ENCODE measurements around the gene TSPEAR. TPM values are rescaled to one million over a fixed set of nuclear protein-coding genes. Genes with fewer than 3 reads are reported as not detected.

Gene TSPEAR
- total and polyA plus RNA-seq, 9 of the 15 experiments (the other 6 are each of a cell fraction or from before 2014, with no cell fraction given) = not detected

GRCh38 chr21:44454058-44454457 is 257.3 kb downstream of the TSPEAR start (continued):
- TF ChIP-seq ZFP1 (CRISPR knock-in tag; IDR thresholded peaks at IDR 0.05) (no peak), POLR2AphosphoS2 (IDR thresholded peaks at IDR 0.05; ENCODE audit: low read length) (no peak)

DNA sequence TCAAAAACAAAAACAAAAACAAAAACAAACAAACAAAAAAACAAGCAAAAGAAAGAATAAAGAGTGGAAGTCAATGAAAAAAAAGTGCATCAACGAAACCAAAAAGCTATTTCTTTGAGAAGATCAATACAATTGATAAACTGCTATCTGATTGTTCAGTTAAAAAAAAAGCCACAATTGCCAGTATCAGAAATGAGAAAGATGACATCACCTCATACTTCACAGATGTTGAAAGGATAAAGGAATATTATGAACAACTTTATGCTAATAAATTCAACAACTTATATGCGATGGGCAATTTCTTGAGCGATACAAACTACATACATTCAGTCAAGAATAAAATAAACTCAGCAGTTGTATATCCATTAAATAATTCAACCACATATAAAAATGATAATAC is 258.3 kb downstream of the TSPEAR start:
- POLR2A ChIA-PET = no interaction called here
- no peak for ATAC-seq
- no TSS peak for BruUV-seq (replicated peaks)
- Histone ChIP-seq H3K9ac (ENCODE audit: insufficient read depth in 1 of 2, low read depth in 2 of 2, low read length in 2 of 2) (no peak overlapping the region), H3K79me2 (ENCODE audit: control insufficient read depth, insufficient read depth, low read length) (no peaks in the 10 kb centered on the region), H3K27ac (ENCODE audit: extremely low read depth, low read depth, low read length) (no peak overlapping the region), H3K9me3 (replicated peaks; ENCODE audit: control insufficient read depth, insufficient read depth, low read depth, low read length) (no peaks in the 10 kb centered on the region), H3K4me3 (no peak overlapping the region), H3K27me3 (ENCODE audit: control insufficient read depth in 2 of 2, insufficient read depth in 2 of 2, low read length in 2 of 2) (peaks cover 40 to 60% of the 10 kb centered on the region in 2 experiments), H3K36me3 (ENCODE audit: control insufficient read depth, insufficient read depth, low read length) (no peaks in the 10 kb centered on the region), H3K9me1 (ENCODE audit: control insufficient read depth, insufficient read depth, low read length) (no peaks in the 10 kb centered on the region), H3K4me1 (replicated peaks in 1 of 2; ENCODE audit: control insufficient read depth in 2 of 2, insufficient read depth in 2 of 2, low read length in 2 of 2) (peaks cover 0 to 26% of the 10 kb centered on the region in 2 experiments; a peak in 1 of 5 replicates), H3K4me2 (ENCODE audit: insufficient read depth, low read length) (no peak overlapping the region), H4K20me1 (replicated peaks; ENCODE audit: control insufficient read depth, insufficient read depth, low read length) (no peaks in the 10 kb centered on the region; the same call in 1 of the 2 replicates), H2AFZ (ENCODE audit: low read depth, low read length) (no peak overlapping the region)
- intact Hi-C loops (cut with micrococcal nuclease) (no loop called here), in situ Hi-C loops (cut with MboI) (no loop called here)
- WGBS (ENCODE audit: insufficient coverage, low coverage, missing lambda C conversion rate) = 0% methylated on average over 3 of the region's 3 CpGs
- TF ChIP-seq CEBPB (tag; IDR thresholded peaks at IDR 0.05) = no peak
- TF ChIP-seq, protein P1, sequence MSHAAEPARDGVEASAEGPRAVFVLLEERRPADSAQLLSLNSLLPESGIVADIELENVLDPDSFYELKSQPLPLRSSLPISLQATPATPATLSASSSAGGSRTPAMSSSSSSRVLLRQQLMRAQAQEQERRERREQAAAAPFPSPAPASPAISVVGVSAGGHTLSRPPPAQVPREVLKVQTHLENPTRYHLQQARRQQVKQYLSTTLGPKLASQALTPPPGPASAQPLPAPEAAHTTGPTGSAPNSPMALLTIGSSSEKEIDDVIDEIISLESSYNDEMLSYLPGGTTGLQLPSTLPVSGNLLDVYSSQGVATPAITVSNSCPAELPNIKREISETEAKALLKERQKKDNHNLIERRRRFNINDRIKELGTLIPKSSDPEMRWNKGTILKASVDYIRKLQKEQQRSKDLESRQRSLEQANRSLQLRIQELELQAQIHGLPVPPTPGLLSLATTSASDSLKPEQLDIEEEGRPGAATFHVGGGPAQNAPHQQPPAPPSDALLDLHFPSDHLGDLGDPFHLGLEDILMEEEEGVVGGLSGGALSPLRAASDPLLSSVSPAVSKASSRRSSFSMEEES (CRISPR knock-in tag; IDR thresholded peaks at IDR 0.05) = no peak
- TF ChIP-seq MAFF (IDR thresholded peaks at IDR 0.05; ENCODE audit: low read length) = no peak
- TF ChIP-seq YY1 (IDR thresholded peaks at IDR 0.05; ENCODE audit: borderline replicate concordance in 1 of 3, control insufficient read depth in 1 of 3, extremely low read depth in 1 of 3, insufficient read depth in 3 of 3, insufficient read length in 1 of 3, insufficient replicate concordance in 2 of 3, low read depth in 1 of 3, low read length in 2 of 3) = no peak
- no peak for TF ChIP-seq ZNF184 (CRISPR knock-in tag; IDR thresholded peaks at IDR 0.05)
- DNase-seq (ENCODE audit: extremely low read depth in 1 of 4, low spot score in 3 of 4) = no peak
- no peak for FAIRE-seq
- CTCF ChIA-PET (ENCODE audit: low intra/inter-chr PET ratio) = no interaction called here
